Esophagus squamous epithelium (tissue), 5 donors: ENCODE data around the gene ACER3. TPM values are rescaled to one million over a fixed set of nuclear protein-coding genes. Genes with fewer than 3 reads are reported as not detected.
"Not testable (repeated sequence)": the region's sequence is repeated elsewhere in the genome, so short reads cannot be mapped to it uniquely, and the experiment has no call there.

Source experiments
- DNase-seq: peaks from one replicate; lab custom pipeline; 2025; lab: John Stamatoyannopoulos, UW
- H3K27ac ChIP-seq, 4 donors: fragments of 200-600 bp; sonication (generic); one replicate each; pipeline ENCODE4 v1.5.1; 2016 to 2019; ENCODE audit warnings: mild to moderate bottlenecking in 1 of 4
- H3K27me3 ChIP-seq, 4 donors: fragments of 200-600 bp; sonication (generic); 1 replicate in 3 of 4; 2 replicates in 1 of 4; pipeline versions ENCODE4 v1.5.1 to v1.6.0; 2017 to 2021; ENCODE audit warnings: antibody characterized with exemption in 1 of 4
- H3K36me3 ChIP-seq, 3 donors: fragments of 200-600 bp; sonication (generic); one replicate each; pipeline ENCODE4 v1.5.1; 2016 to 2019
- H3K4me1 ChIP-seq, 3 donors: fragments of 200-600 bp; sonication (generic); one replicate each; pipeline ENCODE4 v1.5.1; 2017 to 2019
- H3K4me3 ChIP-seq, 4 donors: fragments of 200-600 bp; sonication (generic); 1 replicate in 3 of 4; 2 replicates in 1 of 4; pipeline ENCODE4 v1.5.1; 2016 to 2019; ENCODE audit warnings: mild to moderate bottlenecking in 2 of 4, moderate library complexity in 1 of 4
- H3K9me3 ChIP-seq, 3 donors: fragments of 200-600 bp; sonication (generic); one replicate each; pipeline ENCODE4 v1.5.1; 2016 to 2019
- CTCF ChIP-seq, 6 experiments: fragments of 450-650 bp in 4 of 6; fragments of 200-600 bp in 2 of 6; sonication (generic) in 2 of 6; IDR thresholded peaks; one replicate each; pipeline ENCODE4 v1.5.1; 2016 to 2019; ENCODE audit warnings: antibody characterized with exemption in 6 of 6, mild to moderate bottlenecking in 4 of 6, moderate library complexity in 4 of 6
- POLR2A ChIP-seq, 4 donors: fragments of 450-650 bp; IDR thresholded peaks; one replicate each; pipeline ENCODE4 v1.6.1; 2017; ENCODE audit warnings: antibody characterized with exemption in 4 of 4, mild to moderate bottlenecking in 4 of 4, moderate library complexity in 3 of 4
- WGBS, 2 donors: methylation state at CpG; one replicate each; pipeline ENCODE4 v1.1.5; 2018; 5-methylcytosine and 5-hydroxymethylcytosine counted together
- intact Hi-C: fragments of 100-400 bp; cut with DNase I; formaldehyde crosslinking; loops from one replicate; pipeline ENCODE4 v1.15.0; 2022
- total RNA-seq, 4 donors: library from RNA; depleted of rRNA; stranded (reverse); fragments of >200 nt; gene quantifications; one replicate each; pipeline ENCODE4 v1.1.0, GENCODE V29; 2016
- donor health status: DM: yes; HTN: yes; CAD: no.

Gene ACER3
- 10 to 100 TPM in 3 of 4 donors, 1 to 10 TPM in 1; 9.9 to 34.2 (median 23.3) TPM for total RNA-seq

- WGBS, 2 donors: 1 to 2% methylated on average over 13 to 14 of the region's 73 CpGs
- H3K4me3 ChIP-seq: peak within 1 kb of the TSS; percentile 75 to 87 (median 78)
- H3K27me3 ChIP-seq: no peaks in the 10 kb centered on the region
- intact Hi-C loops: no loop called here
- peak; percentile 47 for DNase-seq
- H3K36me3 ChIP-seq: no peaks in the 10 kb centered on the region
- H3K27ac ChIP-seq: peak within 1 kb of the TSS; percentile 90 to 94 (median 92)
- TF ChIP-seq CTCF (IDR thresholded peaks at IDR 0.05): peak in 2 of 6 experiments; percentile 1 to 27
- peak in 3 of 4 donors; percentile 40 to 92 (median 91) for TF ChIP-seq POLR2A (IDR thresholded peaks at IDR 0.05)
- H3K4me1 ChIP-seq: peaks cover 7 to 39% (median 20%) of the 10 kb centered on the region in 3 donors
- no peaks in the 10 kb centered on the region for H3K9me3 ChIP-seq
These were observed at the start of gene ACER3 for GRCh38 chr11:76860539-76861475. Gene ACER3, plus strand, starts transcription at chr11:76860918. Its CDS starts 59 bp downstream, at chr11:76860977.

DNA sequence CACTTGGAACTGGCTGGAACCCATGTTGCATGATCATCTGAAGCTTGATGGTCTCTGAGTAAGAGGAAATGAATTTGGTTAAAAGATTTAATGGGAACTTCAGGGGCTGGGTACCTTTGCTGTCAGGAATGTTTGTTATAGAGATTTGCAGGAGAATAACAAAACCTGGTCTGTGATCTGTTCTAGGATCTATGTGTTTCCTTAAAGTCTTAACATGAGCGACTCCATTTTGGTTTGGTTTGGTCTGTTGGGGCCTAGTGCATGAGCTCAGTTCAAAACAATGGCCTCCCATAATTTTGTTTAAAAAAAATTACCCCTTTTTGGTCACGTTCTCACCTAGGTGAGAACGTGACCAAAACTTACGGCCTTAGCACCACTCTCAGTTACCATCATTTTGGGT, 49.5 kb upstream of the ACER3 start:
- TF ChIP-seq POLR2A (IDR thresholded peaks at IDR 0.05) (no peak), CTCF (IDR thresholded peaks at IDR 0.05) (no peak)
- Histone ChIP-seq H3K36me3 (no peaks in the 10 kb centered on the region), H3K27me3 (no peaks in the 10 kb centered on the region), H3K4me1 (peaks cover 8 to 25% (median 12%) of the 10 kb centered on the region in 3 donors), H3K9me3 (peaks cover 0 to 21% (median 13%) of the 10 kb centered on the region in 3 donors), H3K27ac (no peak overlapping the region), H3K4me3 (no peak overlapping the region)
- 96 to 98% methylated on average over 4 of the region's 4 CpGs for WGBS, 2 donors
- no peak for DNase-seq
- intact Hi-C loops: no loop called here

DNA sequence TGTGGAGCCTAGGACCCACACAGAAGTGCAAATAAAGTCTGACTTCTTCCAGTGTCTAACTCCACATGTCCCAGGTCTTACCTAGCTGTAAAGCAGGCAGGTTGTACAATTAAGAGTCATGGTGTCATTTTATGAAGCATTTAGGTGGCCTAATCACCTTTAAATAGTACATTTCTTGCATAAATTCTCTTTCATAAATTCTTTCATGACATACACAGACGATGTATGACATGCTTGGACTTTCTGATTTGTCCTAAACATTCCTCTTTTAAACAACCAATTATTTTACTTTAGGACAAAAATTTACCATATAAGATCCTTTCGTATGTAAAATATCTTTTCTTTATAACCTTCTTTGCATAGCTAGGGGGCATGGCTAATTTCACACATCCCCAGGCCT, 46.3 kb upstream of the ACER3 start:
- no peak for TF ChIP-seq POLR2A (IDR thresholded peaks at IDR 0.05)
- TF ChIP-seq CTCF (IDR thresholded peaks at IDR 0.05): no peak
- Histone ChIP-seq H3K27ac (no peak overlapping the region), H3K4me1 (peaks cover 0 to 8% (median 0%) of the 10 kb centered on the region in 3 donors), H3K27me3 (no peaks in the 10 kb centered on the region), H3K4me3 (no peak overlapping the region), H3K9me3 (peaks cover 0 to 26% (median 18%) of the 10 kb centered on the region in 3 donors), H3K36me3 (no peaks in the 10 kb centered on the region)
- no peak for DNase-seq
- 61 to 92% methylated on average over 2 of the region's 2 CpGs for WGBS, 2 donors
- intact Hi-C loops: no loop called here

GRCh38 chr11:76815678-76816077, 45.0 kb upstream of the ACER3 start:
- intact Hi-C loops: not testable (repeated sequence)

GRCh38 chr11:76820184-76820566, 40.5 kb upstream of the ACER3 start:
- peaks cover 9 to 20% (median 13%) of the 10 kb centered on the region in 3 donors for H3K4me1 ChIP-seq
- no peaks in the 10 kb centered on the region for H3K27me3 ChIP-seq
- intact Hi-C loops: no loop called here
- no peak overlapping the region for H3K4me3 ChIP-seq
- no peak for DNase-seq
- H3K9me3 ChIP-seq: peaks cover 0 to 16% (median 16%) of the 10 kb centered on the region in 3 donors
- 93 to 100% methylated on average over 1 of the region's 1 CpG for WGBS, 2 donors
- no peaks in the 10 kb centered on the region for H3K36me3 ChIP-seq
- no peak for TF ChIP-seq POLR2A (IDR thresholded peaks at IDR 0.05)
- TF ChIP-seq CTCF (IDR thresholded peaks at IDR 0.05): no peak
- no peak overlapping the region for H3K27ac ChIP-seq

More at GRCh38 chr11:76815678-76816077, 45.0 kb upstream of the ACER3 start:
- DNase-seq, H3K4me3 ChIP-seq, H3K27me3 ChIP-seq, H3K36me3 ChIP-seq, H3K27ac ChIP-seq, H3K4me1 ChIP-seq: not testable (repeated sequence)
- peaks cover 0 to 26% (median 18%) of the 10 kb centered on the region in 3 donors for H3K9me3 ChIP-seq
- 88 to 91% methylated on average over 7 of the region's 7 CpGs for WGBS, 2 donors

- H3K4me1 ChIP-seq: peaks cover 14 to 29% (median 20%) of the 10 kb centered on the region in 3 donors
- H3K4me3 ChIP-seq, intact Hi-C loops, DNase-seq, H3K27me3 ChIP-seq, H3K36me3 ChIP-seq, H3K27ac ChIP-seq, H3K9me3 ChIP-seq: not testable (repeated sequence)
- WGBS, 2 donors: no CpG with 5 or more reads among the region's 29 CpGs
These were observed 39.3 kb upstream of the ACER3 start for GRCh38 chr11:76821396-76821795.
